Neuronal stem cell (in vitro differentiated cells): ENCODE measurements around the gene DOCK4.

ENCODE experiments used
- DNase-seq: peaks from one replicate; pipeline ENCODE4 v3.0.0-alpha.2; 2013; ENCODE audit warnings: low spot score
- H2AFZ ChIP-seq: one replicate; pipeline ENCODE4 v1.6.1; 2013; ENCODE audit warnings: mild to moderate bottlenecking, low read length, inconsistent platforms
- H2AK5ac ChIP-seq: 2 replicates; pipeline ENCODE4 v1.6.1; 2013; ENCODE audit warnings: low read depth, mild to moderate bottlenecking, inconsistent platforms, low read length, moderate library complexity, mixed read lengths
- H2BK120ac ChIP-seq: 2 replicates; pipeline ENCODE4 v1.6.1; 2013; ENCODE audit warnings: low read depth, mild to moderate bottlenecking, inconsistent platforms, low read length, moderate library complexity, mixed read lengths
- H2BK12ac ChIP-seq: one replicate; pipeline ENCODE4 v1.6.1; 2013; ENCODE audit warnings: low read length, inconsistent platforms
- H2BK15ac ChIP-seq: 2 replicates; pipeline ENCODE4 v1.6.1; 2013; ENCODE audit warnings: mild to moderate bottlenecking, low read length, inconsistent platforms, mixed read lengths
- H2BK5ac ChIP-seq: one replicate; pipeline ENCODE4 v1.6.1; 2013; ENCODE audit warnings: inconsistent platforms, mild to moderate bottlenecking, low read length, moderate library complexity
- H3K14ac ChIP-seq: one replicate; pipeline ENCODE4 v1.6.1; 2013; ENCODE audit warnings: low read length, inconsistent platforms
- H3K18ac ChIP-seq: 2 replicates; pipeline ENCODE4 v1.6.1; 2013; ENCODE audit warnings: low read length, inconsistent platforms
- H3K23ac ChIP-seq: 2 replicates; pipeline ENCODE4 v1.6.1; 2013; ENCODE audit warnings: low read depth, mild to moderate bottlenecking, mixed read lengths, low read length, inconsistent platforms; ENCODE audit not compliant: poor library complexity
- H3K27ac ChIP-seq: replicated peaks from 3 replicates; pipeline ENCODE4 v1.5.1; 2013; ENCODE audit warnings: low read length, inconsistent platforms
- H3K27me3 ChIP-seq, 3 experiments: 2 replicates each; pipeline ENCODE4 v1.6.1; 2013; ENCODE audit warnings: low read length in 3 of 3, mild to moderate bottlenecking in 2 of 3, inconsistent platforms in 1 of 3, low read depth in 1 of 3, mixed read lengths in 1 of 3, moderate library complexity in 1 of 3; ENCODE audit not compliant: control insufficient read depth in 3 of 3, insufficient read depth in 3 of 3
- H3K36me3 ChIP-seq, 2 donors: replicated peaks in 1 of 2; 2 replicates each; pipeline ENCODE4 v1.6.1; 2013; ENCODE audit warnings: low read length in 2 of 2; ENCODE audit not compliant: control insufficient read depth in 2 of 2, insufficient read depth in 2 of 2
- H3K4ac ChIP-seq: 2 replicates; pipeline ENCODE4 v1.6.1; 2013; ENCODE audit warnings: inconsistent platforms, mild to moderate bottlenecking, low read length, moderate library complexity
- H3K4me1 ChIP-seq, 2 donors: 1 replicate in 1 of 2; 2 replicates in 1 of 2; pipeline ENCODE4 v1.6.1; 2013; ENCODE audit warnings: low read length in 2 of 2, low read depth in 1 of 2; ENCODE audit not compliant: control insufficient read depth in 2 of 2, insufficient read depth in 1 of 2
- H3K4me2 ChIP-seq: one replicate; pipeline ENCODE4 v1.6.1; 2013; ENCODE audit warnings: mild to moderate bottlenecking, low read length, inconsistent platforms; ENCODE audit not compliant: insufficient read depth, poor library complexity, severe bottlenecking
- H3K4me3 ChIP-seq, 2 donors: 2 replicates each; pipeline ENCODE4 v1.5.1; 2013; ENCODE audit warnings: low read length in 2 of 2, mild to moderate bottlenecking in 2 of 2, inconsistent platforms in 1 of 2, moderate library complexity in 1 of 2
- H3K79me1 ChIP-seq: one replicate; pipeline ENCODE4 v1.6.1; 2013; ENCODE audit warnings: low read depth, mild to moderate bottlenecking, inconsistent platforms, low read length, moderate library complexity
- H3K9ac ChIP-seq: one replicate; pipeline ENCODE4 v1.6.1; 2013; ENCODE audit warnings: mild to moderate bottlenecking, low read depth, low read length, inconsistent platforms; ENCODE audit not compliant: poor library complexity
- H3K9me3 ChIP-seq, 2 donors: replicated peaks in 1 of 2; 2 replicates each; pipeline versions ENCODE3 to v1.6.1; 2013; ENCODE audit warnings: low read length in 2 of 2, mild to moderate bottlenecking in 2 of 2, inconsistent platforms in 1 of 2, low read depth in 1 of 2, mixed read lengths in 1 of 2, moderate library complexity in 1 of 2; ENCODE audit not compliant: control insufficient read depth in 2 of 2, insufficient read depth in 1 of 2
- H4K8ac ChIP-seq: one replicate; pipeline ENCODE4 v1.6.1; 2013; ENCODE audit warnings: low read depth, mild to moderate bottlenecking, inconsistent platforms, low read length, moderate library complexity
- H4K91ac ChIP-seq: one replicate; pipeline ENCODE4 v1.6.1; 2013; ENCODE audit warnings: low read length, low read depth, mild to moderate bottlenecking, inconsistent platforms; ENCODE audit not compliant: poor library complexity
- WGBS, 2 donors: extraction: QIAGEN DNeasy Blood & Tissue Kit; methylation state at CpG; one replicate each; pipeline ENCODE4 v1.1.7; 2013; ENCODE audit warnings: missing lambda C conversion rate in 2 of 2, mixed read lengths in 1 of 2; ENCODE audit not compliant: insufficient read length in 2 of 2, insufficient replicate concordance in 1 of 2; ENCODE audit errors: extremely low coverage in 2 of 2; 5-methylcytosine and 5-hydroxymethylcytosine counted together

The DOCK4 gene

GRCh38 chr7:112042631-112043030, 163.6 kb downstream of the DOCK4 start:
- Histone ChIP-seq H3K79me1 (no peaks in the 10 kb centered on the region), H2BK12ac (no peak overlapping the region), H3K4ac (no peak overlapping the region), H3K27ac (no peak overlapping the region), H2AK5ac (no peak overlapping the region), H3K14ac (no peak overlapping the region), H3K23ac (no peak overlapping the region), H2BK5ac (no peak overlapping the region), H2BK15ac (no peak overlapping the region), H3K36me3 (no peaks in the 10 kb centered on the region), H3K18ac (no peak overlapping the region), H2AFZ (no peak overlapping the region), H3K9me3 (peaks cover under 1 to 6% of the 10 kb centered on the region in 2 donors), H3K4me1 (no peaks in the 10 kb centered on the region), H3K4me3 (no peak overlapping the region), H4K91ac (no peak overlapping the region), H2BK120ac (no peak overlapping the region), H3K9ac (no peak overlapping the region), H3K27me3 (no peaks in the 10 kb centered on the region), H4K8ac (no peak overlapping the region), H3K4me2 (no peak overlapping the region)
- no CpG with 5 or more reads among the region's 8 CpGs for WGBS, 2 donors
- no peak for DNase-seq

GRCh38 chr7:112038353-112038752, 167.8 kb downstream of the DOCK4 start:
- Histone ChIP-seq H2BK12ac (no peak overlapping the region), H3K23ac (no peak overlapping the region), H3K9ac (no peak overlapping the region), H2BK5ac (no peak overlapping the region), H2BK120ac (no peak overlapping the region), H3K27me3 (no peaks in the 10 kb centered on the region), H3K14ac (no peak overlapping the region), H2AK5ac (no peak overlapping the region), H3K9me3 (no peaks in the 10 kb centered on the region), H3K4ac (no peak overlapping the region), H2BK15ac (no peak overlapping the region), H3K4me2 (no peak overlapping the region), H3K4me3 (no peak overlapping the region), H2AFZ (no peak overlapping the region), H3K18ac (no peak overlapping the region), H3K36me3 (no peaks in the 10 kb centered on the region), H3K4me1 (no peaks in the 10 kb centered on the region), H4K8ac (no peak overlapping the region), H3K79me1 (no peaks in the 10 kb centered on the region), H4K91ac (no peak overlapping the region), H3K27ac (no peak overlapping the region)
- DNase-seq = no peak
- WGBS, 2 donors = no CpG with 5 or more reads among the region's 1 CpG

DNA sequence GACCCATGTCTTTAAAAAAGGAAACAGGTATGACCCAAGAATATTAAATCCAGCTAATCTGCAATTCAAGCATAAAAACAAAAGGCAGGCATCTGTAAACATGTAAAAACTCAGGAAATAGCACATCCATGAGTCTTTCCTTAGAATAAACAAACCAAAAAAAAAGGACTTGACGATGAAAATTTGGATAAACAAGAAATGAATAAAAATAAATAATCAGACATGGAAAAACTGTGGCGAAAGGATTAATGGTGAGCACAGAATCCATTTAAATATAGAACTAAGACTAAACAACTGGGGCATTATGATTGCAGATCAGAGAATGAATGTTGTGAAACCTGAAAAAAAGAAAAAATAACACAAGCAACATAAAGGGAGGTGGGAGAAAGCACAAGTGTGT, 170.1 kb downstream of the DOCK4 start:
- H3K18ac ChIP-seq = no peak overlapping the region
- H4K91ac ChIP-seq = no peak overlapping the region
- H4K8ac ChIP-seq = no peak overlapping the region
- no peak overlapping the region for H3K14ac ChIP-seq
- no peaks in the 10 kb centered on the region for H3K79me1 ChIP-seq
- no peak overlapping the region for H2BK5ac ChIP-seq
- no peaks in the 10 kb centered on the region for H3K27me3 ChIP-seq
- H3K23ac ChIP-seq = no peak overlapping the region
- H3K4me2 ChIP-seq = no peak overlapping the region
- no CpG with 5 or more reads among the region's 2 CpGs for WGBS, 2 donors
- H2BK15ac ChIP-seq = no peak overlapping the region
- no peak overlapping the region for H2AK5ac ChIP-seq
- H2BK120ac ChIP-seq = no peak overlapping the region
- DNase-seq = no peak
- no peak overlapping the region for H3K4me3 ChIP-seq
- H3K36me3 ChIP-seq = no peaks in the 10 kb centered on the region
- H3K27ac ChIP-seq = no peak overlapping the region
- no peak overlapping the region for H2AFZ ChIP-seq
- no peaks in the 10 kb centered on the region for H3K9me3 ChIP-seq
- H3K9ac ChIP-seq = no peak overlapping the region
- H3K4me1 ChIP-seq = no peaks in the 10 kb centered on the region
- no peak overlapping the region for H2BK12ac ChIP-seq
- H3K4ac ChIP-seq = no peak overlapping the region

DNA sequence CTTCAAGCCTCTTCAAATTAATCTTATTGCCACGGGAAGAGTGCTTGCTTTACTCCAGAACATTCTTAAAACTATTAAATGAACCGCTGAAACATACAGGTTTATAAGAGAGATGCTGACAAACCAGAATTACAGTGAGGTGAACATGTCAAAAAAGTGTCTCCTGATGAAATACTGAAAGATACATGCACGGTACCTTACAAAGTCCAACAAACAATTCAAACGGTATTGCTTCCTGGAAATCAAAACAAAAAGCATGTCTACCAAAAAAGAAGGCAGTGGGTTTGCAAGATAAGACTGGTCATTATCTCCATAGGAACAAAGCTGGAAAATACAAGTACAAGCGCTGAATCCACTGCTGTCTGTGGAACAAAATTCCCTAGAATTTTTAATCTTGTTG, 174.5 kb downstream of the DOCK4 start:
- Histone ChIP-seq H3K27ac (no peak overlapping the region), H2AK5ac (no peak overlapping the region), H3K4me1 (no peaks in the 10 kb centered on the region), H3K9ac (no peak overlapping the region), H3K4me3 (no peak overlapping the region), H2BK12ac (no peak overlapping the region), H3K27me3 (no peaks in the 10 kb centered on the region), H4K91ac (no peak overlapping the region), H3K9me3 (no peaks in the 10 kb centered on the region), H2BK5ac (no peak overlapping the region), H3K4ac (no peak overlapping the region), H2AFZ (no peak overlapping the region), H3K79me1 (no peaks in the 10 kb centered on the region), H3K18ac (no peak overlapping the region), H2BK120ac (no peak overlapping the region), H3K23ac (no peak overlapping the region), H3K14ac (no peak overlapping the region), H4K8ac (no peak overlapping the region), H3K4me2 (no peak overlapping the region), H2BK15ac (no peak overlapping the region), H3K36me3 (no peaks in the 10 kb centered on the region)
- DNase-seq = no peak
- WGBS, 2 donors = no CpG with 5 or more reads among the region's 5 CpGs
